ENCODE data around the gene KREMEN1.

GRCh38 chr22:29152045-29152953, 79.5 kb downstream of the KREMEN1 start:
- TF ChIP-seq CTCF (IDR thresholded peaks at IDR 0.05; ENCODE audit: low read depth, low read length, missing input control) (no peak), YY1 (IDR thresholded peaks at IDR 0.05) (no peak), REST (IDR thresholded peaks at IDR 0.05) (no peak), TAF1 (conservative IDR thresholded peaks at IDR 0.05) (no peak), RAD21 (IDR thresholded peaks at IDR 0.05) (no peak), JUND (IDR thresholded peaks at IDR 0.05) (no peak), HNF4G (IDR thresholded peaks at IDR 0.05) (no peak), SP1 (IDR thresholded peaks at IDR 0.05) (no peak), EGR1 (IDR thresholded peaks at IDR 0.05; ENCODE audit: low read depth in 2 of 2) (no peak), RXRA (IDR thresholded peaks at IDR 0.05) (no peak), FOXA1 (IDR thresholded peaks at IDR 0.05) (no peak)
- TF ChIP-seq, protein P1, sequence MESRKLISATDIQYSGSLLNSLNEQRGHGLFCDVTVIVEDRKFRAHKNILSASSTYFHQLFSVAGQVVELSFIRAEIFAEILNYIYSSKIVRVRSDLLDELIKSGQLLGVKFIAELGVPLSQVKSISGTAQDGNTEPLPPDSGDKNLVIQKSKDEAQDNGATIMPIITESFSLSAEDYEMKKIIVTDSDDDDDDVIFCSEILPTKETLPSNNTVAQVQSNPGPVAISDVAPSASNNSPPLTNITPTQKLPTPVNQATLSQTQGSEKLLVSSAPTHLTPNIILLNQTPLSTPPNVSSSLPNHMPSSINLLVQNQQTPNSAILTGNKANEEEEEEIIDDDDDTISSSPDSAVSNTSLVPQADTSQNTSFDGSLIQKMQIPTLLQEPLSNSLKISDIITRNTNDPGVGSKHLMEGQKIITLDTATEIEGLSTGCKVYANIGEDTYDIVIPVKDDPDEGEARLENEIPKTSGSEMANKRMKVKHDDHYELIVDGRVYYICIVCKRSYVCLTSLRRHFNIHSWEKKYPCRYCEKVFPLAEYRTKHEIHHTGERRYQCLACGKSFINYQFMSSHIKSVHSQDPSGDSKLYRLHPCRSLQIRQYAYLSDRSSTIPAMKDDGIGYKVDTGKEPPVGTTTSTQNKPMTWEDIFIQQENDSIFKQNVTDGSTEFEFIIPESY (IDR thresholded peaks at IDR 0.05): no peak
- TF ChIP-seq, protein P2, sequence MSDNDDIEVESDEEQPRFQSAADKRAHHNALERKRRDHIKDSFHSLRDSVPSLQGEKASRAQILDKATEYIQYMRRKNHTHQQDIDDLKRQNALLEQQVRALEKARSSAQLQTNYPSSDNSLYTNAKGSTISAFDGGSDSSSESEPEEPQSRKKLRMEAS (IDR thresholded peaks at IDR 0.05): no peak
- TF ChIP-seq, protein P3, sequence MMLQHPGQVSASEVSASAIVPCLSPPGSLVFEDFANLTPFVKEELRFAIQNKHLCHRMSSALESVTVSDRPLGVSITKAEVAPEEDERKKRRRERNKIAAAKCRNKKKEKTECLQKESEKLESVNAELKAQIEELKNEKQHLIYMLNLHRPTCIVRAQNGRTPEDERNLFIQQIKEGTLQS (IDR thresholded peaks at IDR 0.05): no peak

Measured in liver (tissue), 3 donors.